HG02852 (cell line): ENCODE results near the gene GABRB1.

Experiments used
- ATAC-seq: cut with Tn5 transposase; IDR thresholded peaks from one replicate; pipeline ENCODE4 v1.9.1; 2021; ENCODE audit warnings: mild to moderate bottlenecking, moderate library complexity; ENCODE audit not compliant: unreplicated experiment

Gene GABRB1

DNA sequence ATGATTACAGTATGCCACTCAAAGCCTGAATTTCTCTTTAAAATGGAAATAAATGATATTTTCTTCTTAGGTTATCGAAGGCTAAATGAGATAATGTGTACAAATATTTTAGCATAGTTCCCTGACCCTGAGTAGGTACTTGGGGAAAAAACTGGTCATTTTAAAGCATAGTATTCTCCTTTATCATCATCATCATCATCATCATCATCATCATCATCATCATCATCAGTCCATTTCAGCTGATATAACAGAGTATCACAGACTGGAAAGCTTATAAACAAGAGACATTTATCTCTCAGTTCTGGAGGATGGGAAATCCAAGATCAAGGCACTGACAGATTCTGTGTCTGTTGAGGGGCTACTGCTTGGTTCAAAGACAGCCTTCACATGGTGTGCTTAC, 13.9 kb downstream of the GABRB1 start:
- ATAC-seq, result no peak

DNA sequence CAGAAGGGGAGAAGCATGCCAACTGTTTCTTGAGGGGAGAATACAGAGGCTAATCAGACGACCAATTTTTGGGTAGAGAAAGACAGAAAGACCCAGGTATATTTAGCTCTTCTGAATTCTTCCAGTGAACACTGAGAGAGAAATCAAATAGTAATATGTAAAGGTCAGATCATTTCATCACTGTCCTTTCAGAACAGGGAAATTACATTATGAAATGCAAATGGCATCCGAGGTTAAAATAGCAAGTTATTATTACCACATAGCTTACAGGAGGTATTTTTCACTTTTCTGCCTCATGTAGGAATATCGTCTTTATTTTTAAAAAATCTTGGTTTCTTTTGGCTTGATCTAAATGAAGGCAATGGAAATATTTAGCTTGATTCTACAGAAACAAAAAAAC, 18.0 kb downstream of the GABRB1 start:
- no peak for ATAC-seq

DNA sequence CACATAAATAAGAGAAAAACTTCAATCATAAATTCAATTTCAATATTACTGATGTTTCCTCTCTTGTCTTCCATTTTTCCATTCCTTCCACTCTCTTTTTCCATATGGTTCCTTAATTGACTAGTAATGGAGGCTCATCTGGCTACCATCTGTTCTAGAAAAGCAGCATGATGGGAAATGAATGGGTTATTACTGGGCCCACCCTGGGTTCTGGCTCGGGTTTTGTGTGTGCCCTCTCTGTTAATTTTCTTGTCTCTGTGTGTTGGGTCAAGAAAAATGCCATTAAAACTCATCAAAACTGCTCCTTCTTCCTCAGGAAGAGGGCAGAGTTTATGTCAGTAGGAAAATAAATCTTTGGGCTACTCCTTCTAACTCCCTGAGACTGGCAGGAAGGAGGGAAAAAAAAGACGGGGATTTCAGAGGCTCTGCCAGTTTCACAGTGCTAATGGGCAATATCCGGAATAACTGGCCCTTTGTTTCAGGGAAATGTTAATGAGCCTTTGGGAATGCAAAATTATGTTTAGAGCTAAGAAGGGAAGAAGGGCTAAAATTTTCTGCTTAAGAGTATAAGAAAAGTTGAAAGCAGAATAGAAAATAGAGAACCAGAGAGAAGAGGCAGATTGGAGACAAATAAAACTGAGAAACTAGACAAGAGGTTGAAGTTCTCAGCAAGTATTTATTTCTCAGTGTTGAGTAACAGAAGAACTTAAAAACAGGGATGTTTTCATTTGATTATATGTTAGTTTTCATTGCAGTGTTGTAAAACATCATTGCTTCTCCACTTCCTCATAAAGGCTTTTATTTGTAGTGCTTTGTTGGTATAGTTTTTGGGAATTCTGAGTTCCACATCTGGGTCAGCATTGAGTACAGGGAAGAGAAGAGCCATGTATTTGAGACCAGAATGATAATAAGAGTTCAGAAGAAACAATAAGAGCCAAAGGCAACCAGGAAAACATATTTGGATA, 19.7 kb downstream of the GABRB1 start:
- no peak for ATAC-seq

DNA sequence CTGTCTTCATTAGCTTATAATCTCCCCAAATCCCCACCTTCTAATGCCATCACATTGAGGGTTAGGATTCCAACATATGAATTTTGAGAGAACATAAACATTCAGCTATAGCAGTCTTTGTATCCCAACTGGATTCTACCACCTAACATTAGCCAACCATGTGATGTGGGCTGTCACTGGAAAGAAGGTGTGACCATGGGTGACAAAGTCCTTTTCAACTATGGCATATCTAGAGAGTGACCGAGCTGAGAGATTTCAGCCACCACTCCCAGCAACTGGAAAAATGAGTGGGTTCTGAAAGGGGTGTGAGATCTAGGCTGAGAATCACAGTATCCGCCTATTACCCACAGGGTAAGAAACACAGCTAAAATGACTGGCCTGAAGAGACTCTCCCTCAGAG, 22.1 kb downstream of the GABRB1 start:
- no peak for ATAC-seq

DNA sequence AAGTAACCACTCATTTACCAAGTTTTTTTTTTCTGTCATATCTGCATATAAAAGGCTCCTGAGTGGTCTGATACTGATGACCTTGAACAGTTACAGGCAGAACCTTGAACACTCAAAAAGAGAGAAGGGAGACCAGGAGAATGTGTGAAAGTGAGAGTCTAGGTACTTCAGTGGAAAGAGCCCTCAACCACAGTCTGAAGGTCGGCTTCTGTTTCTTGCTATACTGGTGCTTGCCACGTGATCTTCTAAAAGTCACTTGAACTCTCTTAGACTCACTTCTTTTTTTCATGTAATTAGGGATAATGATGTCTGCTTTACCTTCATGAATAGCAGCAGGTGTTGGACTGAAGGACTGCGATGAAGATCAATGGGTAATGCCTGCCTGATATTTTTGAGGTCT, 22.8 kb downstream of the GABRB1 start:
- ATAC-seq, result no peak

DNA sequence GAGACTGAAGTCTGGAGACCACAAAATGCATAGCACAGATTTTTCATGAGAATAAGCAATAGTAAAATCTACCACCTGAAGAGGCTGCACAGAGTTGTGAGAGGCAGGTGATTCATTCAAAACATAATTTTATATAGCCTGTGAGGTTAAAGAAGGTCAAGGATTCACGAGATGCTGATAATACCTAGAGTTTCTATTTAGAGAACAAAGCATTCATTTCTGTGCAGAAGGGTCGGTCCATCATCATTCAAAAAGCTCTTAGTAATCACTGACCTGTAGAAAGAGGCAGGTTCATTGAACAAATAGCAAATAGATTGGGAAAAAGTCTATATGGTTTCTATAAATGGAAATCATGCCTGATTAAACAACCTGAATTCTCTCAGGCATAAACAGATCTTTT, 26.6 kb downstream of the GABRB1 start:
- no peak for ATAC-seq

DNA sequence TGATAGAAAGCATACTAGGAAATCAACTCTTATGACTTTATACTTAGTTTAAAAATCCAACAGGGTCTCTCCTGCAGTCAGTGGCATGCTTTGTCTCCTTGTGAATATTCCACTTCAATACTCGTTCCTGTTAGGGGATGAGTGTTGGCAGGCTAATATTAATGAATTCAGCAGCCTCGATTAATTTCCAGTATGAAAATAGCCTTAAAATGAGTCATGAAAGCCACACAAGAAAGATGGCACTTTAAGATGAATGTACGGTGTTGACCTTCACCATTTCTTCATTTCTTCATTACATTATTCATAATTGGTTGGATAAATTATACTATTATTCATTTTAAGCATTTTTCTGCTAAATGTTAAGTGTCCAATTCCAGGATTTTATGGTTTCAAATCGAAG, 29.2 kb downstream of the GABRB1 start:
- no peak for ATAC-seq

DNA sequence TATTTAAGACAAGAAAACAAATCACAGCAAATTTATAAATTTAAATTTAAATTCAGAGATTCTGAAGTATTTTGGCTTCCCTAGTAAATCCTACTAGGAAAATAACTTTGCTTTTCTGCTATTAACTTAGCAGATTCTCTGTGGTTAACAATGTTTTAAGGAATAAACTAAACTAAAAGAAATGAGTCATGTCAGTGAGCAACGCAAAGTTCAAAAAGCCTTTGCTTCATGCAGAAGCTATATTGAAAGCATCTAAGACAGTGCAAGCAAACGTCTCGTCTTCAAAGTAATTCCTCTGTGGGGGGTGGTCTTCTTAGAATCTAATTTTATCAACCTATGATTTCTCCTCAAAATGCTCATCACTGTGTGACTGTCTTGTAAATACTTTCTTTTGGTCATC, 30.1 kb downstream of the GABRB1 start:
- ATAC-seq, result no peak

DNA sequence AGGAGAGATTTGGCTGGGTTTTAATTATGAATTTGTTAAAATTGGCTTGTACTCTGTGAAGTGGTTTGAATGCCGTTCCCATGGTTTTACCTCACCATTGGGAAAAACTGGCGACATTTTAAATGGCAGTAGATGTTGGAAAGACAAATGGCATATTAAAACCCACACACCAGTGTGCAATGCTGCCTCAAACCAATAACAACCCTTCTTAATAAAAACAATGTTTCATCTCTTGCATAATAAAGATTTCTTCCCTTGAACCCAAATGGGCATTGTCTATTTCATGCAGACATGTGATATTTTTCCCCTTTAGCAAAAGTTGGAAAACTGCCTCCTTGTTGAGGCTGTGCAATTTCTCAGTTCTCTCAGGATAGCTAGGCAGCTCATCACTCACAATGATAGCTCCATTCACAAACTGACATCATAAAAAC, 33.7 kb downstream of the GABRB1 start:
- no peak for ATAC-seq

DNA sequence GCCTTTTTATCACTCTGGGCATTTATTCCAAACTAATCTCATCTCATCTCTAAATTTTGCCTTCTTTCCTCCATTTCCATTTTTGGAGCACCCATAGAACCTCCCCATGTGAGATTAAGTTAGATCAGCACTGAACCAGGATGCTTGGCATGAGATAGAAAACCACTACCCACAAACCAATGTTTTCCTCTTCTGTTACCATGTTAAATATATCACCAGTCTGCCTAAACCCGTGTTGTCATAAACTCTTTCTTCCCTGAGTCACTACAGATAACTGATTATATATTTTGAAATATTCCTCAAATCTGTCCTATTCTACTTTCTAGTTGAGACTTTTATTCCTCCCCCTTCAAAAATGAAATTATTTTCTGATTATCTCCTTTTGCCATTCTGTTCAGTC, 37.6 kb downstream of the GABRB1 start:
- ATAC-seq, result no peak

DNA sequence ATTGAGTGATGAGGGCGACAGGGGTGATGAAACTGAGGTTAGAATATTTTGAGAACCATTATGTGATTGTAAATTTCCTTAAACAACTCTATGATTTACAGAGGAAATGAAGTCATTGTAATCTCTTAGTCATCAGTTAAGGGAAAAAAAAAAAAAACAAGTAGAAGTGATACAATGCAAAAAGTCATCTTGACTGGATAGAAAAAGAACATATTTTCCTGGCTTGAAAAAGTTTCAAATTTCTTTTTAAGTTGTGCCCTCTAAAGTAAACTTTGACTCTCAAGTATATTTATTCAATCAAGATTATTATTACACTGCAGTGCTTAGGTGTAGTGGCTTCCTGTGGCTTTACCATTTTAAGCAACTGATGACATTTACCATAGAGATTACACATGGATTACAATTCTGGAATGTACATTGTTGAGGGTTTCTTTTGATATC, 40.6 kb downstream of the GABRB1 start:
- ATAC-seq, result no peak

DNA sequence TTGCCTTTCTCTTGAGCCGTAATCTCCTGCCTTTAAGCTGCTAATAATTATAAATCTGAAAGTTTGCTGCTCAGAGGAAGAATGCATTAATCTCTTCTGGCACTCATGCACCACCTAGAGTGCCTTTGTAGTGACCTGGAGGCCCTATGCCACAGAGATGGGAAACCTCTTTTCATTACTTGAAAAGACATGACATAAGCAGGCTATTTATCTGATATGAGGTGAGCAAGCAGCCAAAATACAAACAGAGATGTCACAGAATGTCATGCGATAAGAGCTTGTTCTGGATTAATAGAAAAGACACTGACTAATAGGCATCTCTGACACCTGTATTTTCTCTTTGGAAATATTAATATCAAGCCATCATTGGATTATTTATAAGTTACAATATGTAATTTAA, 42.3 kb downstream of the GABRB1 start:
- ATAC-seq, result no peak

DNA sequence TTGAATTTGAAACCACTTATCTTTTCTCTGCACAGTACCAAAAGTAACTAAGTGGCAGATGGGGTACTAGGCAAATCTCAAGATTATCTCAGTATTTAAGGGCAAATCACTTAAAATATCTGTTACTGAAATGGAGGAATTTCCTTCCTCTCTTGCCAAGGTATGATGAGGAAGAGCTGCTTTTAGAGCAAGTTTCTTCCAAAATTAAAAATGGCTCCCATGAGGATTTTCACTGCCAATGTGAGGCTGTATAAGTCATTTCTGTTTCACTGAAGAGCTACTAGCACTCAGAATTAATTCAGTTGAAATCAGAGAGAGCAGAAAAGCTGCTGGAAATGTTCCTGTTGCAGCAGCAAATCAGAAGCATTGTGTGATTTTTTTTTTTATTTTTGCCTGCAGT, 43.4 kb downstream of the GABRB1 start:
- no peak for ATAC-seq

DNA sequence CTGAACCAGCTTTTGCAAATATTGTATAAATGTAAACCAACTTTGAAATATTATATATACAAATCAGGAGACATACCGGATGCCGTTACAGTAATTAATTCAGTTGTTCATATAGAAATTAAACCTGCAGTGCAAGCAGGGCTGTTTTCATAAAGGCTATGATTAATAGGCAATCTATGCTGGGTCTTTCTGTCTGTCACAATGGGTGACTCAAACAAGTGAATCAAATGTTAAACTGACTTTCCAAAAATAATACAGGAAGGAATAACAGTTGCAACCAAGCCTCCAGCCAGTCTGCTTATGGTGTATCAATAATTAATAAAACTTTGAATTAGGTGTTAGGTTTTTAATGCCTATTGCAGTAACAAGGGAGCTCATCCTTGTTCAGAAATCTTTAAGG, 43.9 kb downstream of the GABRB1 start:
- no peak for ATAC-seq

DNA sequence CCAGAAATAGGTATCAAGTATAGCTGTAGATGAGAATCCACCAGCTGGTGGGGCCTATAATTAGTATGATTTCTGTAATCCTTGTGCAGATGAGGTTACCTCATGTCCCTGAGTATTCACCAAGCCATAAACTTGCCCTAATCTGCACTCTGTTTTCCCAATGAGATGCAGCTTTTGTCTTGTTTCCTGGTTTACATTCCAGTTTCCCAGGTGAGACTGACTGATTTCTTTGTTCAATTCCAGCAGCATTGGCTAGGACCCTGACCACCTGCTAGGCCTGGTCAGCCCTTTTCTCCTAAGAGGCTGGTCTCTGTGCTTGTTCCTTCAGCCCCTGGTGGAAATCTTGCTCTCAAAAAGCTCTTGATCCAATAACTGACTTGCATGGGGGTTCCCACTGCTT, 44.6 kb downstream of the GABRB1 start:
- ATAC-seq, result no peak

DNA sequence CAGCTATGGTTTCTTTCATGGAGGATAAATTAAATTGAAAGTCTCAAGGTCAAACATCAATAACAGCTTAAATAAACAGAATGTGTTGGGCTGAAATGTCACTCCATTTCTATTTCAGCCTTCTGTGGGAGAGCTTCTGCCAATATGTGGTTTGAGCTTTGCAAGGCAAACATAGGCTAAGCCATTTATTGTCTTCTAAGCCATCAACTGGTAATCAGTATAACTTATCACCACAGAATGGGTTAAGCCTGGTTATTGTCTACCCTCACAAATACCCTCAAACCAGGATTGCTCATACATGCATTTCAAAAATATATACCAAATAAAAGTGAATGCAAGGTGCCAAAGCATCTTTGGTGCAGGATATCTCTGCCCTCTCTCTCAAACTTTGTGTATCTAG, 52.7 kb downstream of the GABRB1 start:
- ATAC-seq, result no peak

DNA sequence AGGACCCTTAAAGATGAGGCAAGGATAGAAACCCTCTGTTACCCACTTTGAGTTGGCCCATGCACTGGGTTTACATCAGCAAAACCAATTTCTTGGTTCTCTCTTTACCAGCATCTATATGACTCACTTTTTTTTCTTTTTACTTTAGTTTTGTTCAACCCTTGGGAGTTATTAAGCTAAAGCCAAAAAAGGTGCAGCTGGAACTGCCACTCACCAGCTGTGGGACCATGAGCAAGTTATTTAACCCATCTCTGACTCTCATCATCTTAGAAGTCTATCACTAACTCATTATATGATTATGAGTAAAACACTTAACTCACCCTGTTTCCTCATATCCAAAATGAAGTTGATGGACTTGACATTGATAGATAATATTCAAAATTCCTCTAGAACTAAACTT, 53.4 kb downstream of the GABRB1 start:
- no peak for ATAC-seq

DNA sequence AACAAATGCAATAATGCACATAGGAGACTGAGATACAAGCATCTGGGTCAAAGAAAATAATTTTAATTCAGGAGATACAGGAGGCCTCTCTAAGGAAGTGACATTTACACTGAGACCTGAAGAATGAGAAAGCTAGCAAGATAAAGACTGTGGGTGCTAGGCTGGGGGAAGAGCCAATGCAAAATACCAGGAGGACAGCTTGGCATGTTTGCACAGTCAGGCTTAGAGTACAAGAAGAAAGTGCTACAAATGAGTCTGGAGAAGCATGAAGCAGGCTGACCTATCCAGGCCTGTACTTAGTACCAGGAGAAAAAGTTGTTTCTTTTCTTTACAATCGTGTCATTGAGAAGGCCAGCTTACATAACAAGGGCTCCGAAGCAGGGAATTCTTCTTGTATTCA, 56.9 kb downstream of the GABRB1 start:
- ATAC-seq, result no peak

DNA sequence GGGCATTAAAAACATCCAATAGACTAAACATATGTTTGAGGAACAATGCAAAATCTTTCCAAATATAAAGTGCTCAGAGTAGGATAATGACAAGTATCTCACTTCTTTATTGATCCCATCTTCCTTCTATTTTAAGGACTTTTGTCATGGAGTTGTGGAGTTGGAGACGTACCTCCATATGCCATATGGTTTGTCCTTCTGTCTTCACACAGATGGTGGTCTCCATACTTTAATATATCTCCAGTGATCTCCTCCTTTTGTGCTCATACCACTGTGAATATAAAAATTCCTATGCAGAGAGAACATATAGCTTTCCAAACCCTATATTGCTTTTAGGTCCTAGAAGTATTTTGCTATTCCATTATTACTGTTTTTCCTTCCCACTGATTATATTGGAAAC, 64.5 kb downstream of the GABRB1 start:
- no peak for ATAC-seq

DNA sequence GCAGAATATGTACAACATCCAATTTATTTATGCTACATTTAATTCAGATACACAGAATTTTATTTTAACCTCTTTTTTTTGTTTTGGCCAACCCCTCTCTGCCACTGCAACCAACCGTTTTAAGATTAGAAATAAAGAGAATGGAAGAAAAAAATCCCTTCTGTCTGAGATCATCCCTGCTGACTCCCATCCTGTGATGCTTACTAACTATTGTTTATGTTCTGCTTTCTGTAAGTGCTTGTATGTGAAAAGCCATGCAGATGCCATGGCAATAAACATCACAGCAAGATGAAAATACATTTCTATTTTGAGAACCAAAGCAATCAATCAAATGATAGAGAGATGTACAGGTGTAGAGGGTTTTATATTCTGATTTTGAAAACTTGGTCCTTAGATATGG, 70.1 kb downstream of the GABRB1 start:
- no peak for ATAC-seq

DNA sequence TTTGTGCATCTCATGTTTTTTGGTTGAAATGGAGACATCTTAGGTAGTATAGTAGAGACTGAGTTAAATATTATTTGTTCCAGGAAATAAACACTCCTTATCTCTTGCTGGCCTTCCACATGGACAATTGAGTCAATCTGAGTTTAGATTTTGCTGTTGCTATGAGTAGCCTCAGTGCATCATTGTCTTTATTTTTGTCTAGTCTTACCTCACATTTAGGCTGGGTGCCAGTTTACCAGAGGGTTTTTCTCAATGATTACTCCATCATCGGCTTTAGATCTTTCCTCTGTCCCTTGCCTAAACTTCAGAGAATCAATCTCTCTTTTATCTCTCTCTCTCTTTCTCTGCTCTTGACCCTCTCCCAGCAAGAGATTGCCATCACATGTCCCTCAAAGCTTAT, 73.6 kb downstream of the GABRB1 start:
- ATAC-seq, result no peak

DNA sequence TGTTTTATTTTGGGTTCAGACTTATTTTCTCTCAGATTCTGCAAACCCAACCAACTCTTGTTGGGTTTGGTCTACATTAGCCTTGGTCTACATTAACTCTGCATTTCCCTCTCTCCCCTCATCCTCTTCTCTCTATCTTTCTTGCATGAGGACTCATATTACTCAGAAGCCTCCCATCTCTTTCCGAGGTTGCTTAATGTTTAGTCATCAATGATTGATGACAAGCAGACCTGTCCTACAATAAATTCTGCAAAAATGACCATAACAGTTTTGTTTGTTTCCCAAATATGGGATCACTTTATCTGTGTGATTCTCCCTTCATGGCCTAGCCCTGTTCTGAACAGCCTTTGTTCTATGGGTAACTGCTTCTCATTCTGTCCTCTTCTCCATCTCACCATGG, 75.2 kb downstream of the GABRB1 start:
- no peak for ATAC-seq

DNA sequence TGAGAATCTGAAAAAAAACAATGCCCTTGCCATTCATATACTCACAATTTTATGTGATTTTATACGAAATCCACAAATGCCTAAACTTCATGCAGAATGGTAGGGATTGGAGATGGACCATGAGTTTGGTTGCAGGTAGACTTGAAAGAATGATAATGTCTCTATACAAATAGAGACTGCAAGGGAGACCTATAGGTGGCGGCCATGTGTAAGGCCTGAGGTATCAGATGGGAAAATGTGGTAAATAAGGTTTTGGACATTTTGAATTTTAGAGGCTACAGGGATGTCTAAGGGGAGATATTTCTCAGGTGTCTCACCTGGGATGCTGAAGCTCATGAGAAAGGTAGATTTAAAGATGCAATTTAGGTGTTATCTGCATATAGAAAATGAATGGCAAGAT, 78.0 kb downstream of the GABRB1 start:
- no peak for ATAC-seq
